Measurements from ENCODE around the gene RPLP1.

Gene RPLP1

GRCh38 chr15:69472046-69472445, 19.4 kb downstream of the RPLP1 start:
- no peak for DNase-seq

GRCh38 chr15:69472562-69472961, 19.9 kb downstream of the RPLP1 start:
- DNase-seq: no peak

GRCh38 chr15:69474291-69474690, 21.7 kb downstream of the RPLP1 start:
- DNase-seq: no peak

- DNase-seq: no peak
These were observed 22.3 kb downstream of the RPLP1 start for GRCh38 chr15:69474846-69475455.

- DNase-seq: peak; percentile 74
These were observed 23.2 kb downstream of the RPLP1 start for GRCh38 chr15:69475769-69476358.

GRCh38 chr15:69476704-69477473, 24.3 kb downstream of the RPLP1 start:
- DNase-seq: no peak

- no peak for DNase-seq
These were observed 25.7 kb downstream of the RPLP1 start for GRCh38 chr15:69478259-69478781.

DNA sequence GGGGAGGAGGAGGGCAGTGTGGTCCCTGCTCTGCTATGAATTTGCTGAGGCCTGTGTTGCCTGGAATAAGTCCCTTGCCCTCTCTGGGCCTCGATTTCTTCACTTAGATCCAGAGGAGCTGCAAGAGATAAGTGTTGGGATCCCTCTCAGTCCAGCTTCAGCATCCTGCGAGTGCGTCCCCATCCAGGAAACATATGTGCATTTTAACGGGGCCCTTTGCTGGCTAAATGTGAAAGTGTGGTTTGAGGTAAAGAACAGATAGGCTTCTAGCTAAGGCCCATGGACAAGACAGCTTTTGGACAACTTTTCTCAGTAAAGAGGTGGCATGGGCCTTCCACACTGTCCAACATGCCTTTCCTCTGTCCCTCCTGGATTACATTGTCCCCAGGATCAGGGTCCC, 26.5 kb downstream of the RPLP1 start:
- no peak for DNase-seq

DNA sequence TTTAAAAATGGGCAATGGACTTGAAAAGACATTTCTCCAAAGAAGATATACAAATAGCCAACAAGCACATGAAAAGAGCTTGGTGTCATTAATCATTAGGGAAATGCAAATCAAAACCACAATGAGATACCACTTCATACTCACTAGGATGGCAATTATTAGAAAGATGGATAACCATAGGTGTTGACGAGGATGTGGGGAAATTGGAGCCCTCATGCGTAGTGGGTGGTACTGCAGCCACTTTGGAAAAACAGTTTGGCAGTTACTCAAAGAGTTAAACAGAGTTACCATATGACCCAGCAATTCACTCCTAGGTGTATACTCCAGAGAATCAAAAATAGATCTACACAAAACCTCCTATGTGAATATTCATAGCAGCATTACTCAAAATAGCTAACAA, 27.4 kb downstream of the RPLP1 start:
- no peak for DNase-seq

DNA sequence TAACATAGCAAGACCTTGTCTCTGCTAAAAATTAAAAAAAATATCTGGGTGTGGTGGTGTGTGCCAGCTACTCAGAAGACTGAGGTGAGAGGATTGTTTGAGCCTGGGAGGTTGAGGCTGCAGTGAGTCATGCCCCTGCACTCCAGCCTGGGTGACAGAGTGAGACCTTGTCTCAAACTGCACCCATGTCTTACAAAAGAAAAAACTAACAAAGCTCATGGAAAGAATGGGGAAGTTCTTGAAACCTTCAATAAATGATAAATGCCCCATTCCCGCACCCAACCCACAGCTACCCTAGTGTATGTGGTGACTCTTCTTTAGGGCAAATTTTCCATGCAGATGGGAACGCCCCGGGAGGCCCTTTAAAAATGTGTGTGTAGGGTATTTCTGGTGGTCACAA, 28.3 kb downstream of the RPLP1 start:
- no peak for DNase-seq

DNA sequence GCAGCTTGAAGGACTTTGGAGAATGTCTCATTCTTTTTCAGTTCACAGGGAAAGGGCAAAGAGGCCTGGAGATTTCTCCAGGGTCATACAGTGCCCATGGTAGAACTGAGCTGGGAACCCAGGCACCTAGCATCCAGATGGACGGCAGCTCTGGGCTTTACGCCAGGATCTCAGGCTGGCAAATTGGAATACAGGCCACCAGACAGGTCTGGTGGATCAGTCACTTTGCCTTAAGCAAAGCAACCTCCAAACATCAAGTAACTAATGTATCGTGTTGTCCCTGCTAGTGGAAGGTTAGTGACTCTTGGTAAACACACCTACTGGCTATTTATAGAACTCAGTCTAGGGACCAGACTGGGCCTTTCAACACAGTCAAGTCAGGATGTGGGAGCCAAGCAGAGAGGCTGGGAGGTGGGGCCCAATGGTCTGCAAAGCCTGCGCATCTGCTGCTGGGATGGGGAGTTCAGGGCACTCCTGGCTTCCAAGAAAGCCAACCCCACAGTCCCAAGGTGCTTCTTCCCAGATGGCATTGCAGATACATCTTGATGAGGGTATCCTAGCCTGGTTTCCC, 30.2 kb downstream of the RPLP1 start:
- no peak for DNase-seq

- DNase-seq: no peak
These were observed 32.2 kb downstream of the RPLP1 start for GRCh38 chr15:69484837-69485236.

DNA sequence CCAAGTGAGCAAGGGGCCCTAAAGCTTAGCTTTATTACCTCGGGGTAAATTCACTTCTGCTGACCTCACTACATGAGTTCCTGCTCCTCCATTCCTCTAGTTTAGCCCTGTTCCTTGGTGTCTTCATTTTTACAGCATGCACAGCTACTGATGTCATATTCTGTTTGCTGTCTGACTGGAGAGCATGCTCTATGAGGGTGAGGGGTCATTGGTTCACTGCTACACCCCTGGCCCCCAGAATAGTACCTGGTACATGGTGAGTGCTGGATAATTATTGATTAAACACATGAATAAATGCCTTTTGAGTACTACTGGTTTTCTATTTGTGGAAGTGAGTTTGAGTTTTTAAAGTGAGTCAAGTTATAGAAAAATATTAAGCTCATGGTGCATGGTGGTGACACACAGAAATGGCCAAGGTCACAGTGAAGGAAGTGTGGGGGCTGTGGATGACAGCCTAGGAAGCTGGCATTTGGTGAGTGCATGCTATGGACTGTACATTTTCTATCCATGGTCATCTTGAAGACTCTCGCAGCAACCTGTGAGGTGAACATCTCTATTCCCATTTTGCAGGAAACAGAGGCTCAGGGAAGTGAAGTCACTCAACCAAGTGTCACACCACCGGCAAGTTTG, 34.0 kb downstream of the RPLP1 start:
- no peak for DNase-seq

DNA sequence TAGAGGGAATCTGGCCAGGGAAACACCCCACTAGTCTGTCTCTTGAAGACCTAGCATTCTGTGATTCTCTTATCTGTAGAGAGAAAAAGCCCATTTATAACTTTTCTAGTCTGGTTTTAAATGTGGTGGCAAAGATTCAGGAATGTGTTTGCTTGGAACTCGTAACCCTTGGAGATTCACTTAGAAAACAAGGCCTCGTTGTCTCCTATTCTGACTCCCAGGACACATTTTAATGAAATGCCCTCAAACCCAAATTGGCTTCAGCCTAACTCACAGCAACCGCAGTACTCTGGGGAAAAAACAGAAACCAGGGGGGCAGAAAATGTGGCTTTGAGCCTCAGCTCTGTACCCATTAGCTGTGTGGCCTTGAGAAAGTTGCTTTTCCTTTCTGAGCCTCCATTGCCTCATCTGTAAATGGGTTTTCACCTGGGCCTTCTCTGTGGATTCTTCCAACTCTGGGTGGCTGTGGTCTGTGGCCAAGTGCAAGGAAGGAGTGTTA, 36.5 kb downstream of the RPLP1 start:
- no peak for DNase-seq

DNA sequence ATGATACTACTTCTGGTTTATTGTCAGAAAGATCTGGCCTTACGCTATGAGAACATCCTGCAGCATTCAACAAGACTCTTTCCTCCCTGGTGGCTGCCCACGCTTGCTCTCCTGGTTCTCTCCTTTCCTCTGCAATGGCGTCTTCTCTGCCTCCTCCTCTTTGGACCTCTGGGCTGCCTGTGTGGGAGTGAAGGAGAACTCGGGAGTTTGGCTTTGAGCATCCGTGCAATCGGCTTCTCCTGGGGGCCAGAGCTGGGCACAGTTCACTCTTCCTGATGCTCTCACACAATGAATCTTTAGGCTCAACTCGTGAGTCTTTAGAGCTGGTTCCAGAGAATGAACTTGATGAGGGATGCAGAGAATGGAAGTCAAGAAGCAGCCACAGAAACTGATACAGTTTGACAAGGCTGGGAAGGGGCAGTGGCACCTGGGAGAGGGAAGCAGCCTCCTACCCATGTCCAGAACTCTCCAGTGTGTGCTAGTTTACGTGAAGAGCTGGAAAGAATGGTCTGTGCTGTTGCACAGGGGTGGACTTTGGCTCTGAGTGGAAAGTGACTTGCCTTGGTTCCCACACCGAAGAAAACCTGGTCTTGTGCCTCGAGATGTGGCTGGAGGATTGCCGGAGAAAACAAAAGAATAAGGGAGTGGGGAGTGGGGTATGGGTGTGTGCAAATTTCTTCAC, 37.9 kb downstream of the RPLP1 start:
- no peak for DNase-seq

DNA sequence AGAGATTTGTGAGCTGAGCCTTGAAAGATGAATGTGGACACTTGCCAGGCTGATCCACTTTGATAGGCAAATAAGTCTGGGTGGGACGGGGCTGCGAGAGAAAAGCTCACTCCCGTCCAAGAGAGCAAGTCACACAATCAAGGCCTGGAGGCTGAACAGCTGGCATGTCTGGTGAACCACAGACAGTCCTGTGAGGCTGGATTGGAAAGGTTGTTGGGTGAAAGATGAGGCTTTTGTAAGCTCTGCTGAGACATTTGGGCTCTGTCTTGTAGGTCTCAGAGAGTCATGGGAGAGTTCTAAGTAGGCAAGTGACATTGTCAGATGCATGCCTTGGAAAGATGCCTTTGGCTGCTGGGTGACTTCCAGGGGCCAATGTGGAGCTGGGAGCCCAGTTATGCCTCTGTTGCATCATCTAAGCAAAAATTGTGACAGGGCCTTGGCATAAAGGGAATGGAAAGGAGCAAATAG, 38.5 kb downstream of the RPLP1 start:
- DNase-seq: no peak

GRCh38 chr15:69493406-69493805, 40.8 kb downstream of the RPLP1 start:
- DNase-seq: no peak

DNA sequence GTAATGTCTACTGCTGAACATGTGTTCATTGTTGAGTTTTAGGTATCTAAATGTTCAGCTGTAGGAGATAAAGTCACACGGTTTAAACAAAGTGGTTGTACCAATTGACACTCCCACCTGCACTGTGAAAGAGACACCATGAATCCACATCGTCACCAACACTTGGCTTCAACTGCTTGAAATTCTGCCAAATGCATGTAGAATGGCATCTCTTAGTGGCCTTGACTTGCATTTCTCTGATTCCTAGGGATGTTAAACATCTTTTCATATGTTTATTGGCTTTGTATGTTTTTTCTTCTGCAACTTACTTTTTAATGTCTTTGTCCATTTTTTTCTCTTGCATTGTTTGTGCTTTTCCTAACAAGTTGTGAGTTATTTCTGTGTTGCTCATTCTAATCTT, 43.4 kb downstream of the RPLP1 start:
- no peak for DNase-seq

DNA sequence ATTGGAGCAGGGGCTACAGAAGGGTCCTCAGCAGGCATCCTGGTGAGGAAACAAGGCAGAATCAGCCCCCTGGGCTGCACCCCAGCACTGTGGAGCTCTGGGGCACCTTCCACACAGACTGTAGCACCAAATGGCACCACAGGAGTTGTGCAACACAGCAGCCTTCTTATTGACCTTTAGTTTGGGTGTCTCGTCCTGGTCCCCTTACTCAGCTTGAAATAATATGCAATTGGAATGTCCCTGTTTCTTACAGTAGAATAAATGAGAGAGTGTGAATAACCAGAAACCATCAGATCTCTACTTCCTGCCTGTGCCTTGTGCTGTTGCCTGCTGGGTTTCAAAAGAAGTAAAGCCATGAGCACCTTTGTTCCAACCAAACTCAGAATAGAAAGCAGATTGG, 44.5 kb downstream of the RPLP1 start:
- no peak for DNase-seq

DNA sequence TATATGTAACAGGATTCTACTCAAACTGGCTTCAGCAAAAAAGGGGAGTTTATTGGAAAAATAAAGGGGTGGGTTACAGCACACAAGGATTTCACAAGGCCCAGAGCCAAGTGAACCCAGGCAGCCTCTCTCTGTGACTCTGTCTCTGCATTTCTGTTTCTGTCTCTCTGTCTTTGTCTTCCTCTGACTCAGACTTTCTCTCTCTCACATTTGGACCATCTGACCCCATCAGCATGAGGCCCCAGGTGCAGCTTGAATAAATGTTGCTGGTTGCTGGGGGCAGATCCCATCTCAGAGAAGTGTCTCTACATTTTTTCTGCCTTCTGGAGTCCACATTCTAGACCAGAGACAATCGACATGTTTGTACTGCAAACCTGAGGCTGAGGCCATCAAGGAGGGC, 45.0 kb downstream of the RPLP1 start:
- DNase-seq: no peak

DNA sequence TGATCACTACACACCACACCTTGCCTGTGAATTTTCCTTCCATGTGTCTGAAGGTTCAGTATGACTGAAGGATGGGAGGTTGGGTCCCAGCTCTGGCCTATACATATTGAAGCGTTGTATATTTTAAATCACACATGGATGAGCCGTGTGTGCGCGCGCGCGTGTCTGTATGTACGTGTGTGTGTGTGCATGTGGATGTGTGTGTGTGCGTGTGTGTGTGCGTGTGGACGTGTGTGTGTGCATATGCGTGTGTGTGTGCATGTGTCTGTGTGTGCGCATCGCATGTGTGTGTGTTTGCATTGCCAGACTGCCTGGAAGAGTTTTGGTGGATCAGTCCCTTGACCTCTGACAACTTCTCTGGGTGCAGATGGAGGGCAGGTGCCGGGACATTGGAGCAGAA, 45.7 kb downstream of the RPLP1 start:
- DNase-seq: no peak

DNA sequence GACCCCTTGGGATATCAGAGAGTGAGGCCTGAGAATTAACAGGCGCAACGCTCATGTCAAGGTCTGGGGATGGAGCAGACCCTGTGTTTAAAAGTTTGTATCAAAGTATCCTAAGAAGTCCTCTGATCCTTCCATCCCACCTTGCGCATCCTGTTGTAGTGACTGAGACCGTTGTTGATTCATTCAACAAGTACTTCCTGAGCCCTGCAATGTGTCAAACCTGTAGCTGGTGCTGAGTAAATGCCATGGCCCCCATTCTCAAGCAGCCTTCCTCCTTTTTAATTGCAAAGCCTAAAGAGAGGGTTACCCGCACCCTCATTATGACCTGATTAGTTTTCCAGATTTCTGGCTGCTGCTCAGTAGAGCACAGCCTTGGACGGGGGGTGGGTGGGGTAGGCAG, 46.4 kb downstream of the RPLP1 start:
- no peak for DNase-seq
